ENCODE data around the gene MED1.

- no peak for TF ChIP-seq CTCF (IDR thresholded peaks at IDR 0.05)
- TF ChIP-seq ZFX (IDR thresholded peaks at IDR 0.05; ENCODE audit: borderline replicate concordance): no peak
Measured at GRCh38 chr17:39404542-39405378, 46.3 kb downstream of the MED1 start.

Measured in 22Rv1 (cell line).